H54 (cell line): Measurements from ENCODE around the gene CCR3.

ENCODE experiments used
- DNase-seq: peaks from one replicate; pipeline ENCODE4 v3.0.0; 2011; ENCODE audit warnings: low spot score, mixed read lengths; ENCODE audit not compliant: insufficient read length
- FAIRE-seq: peaks from 3 replicates; lab custom pipeline; 2011; peaks lifted over from hg19 to GRCh38; lab: Jason Lieb, UNC
- POLR2A ChIP-seq: IDR thresholded peaks from 2 replicates; pipeline ENCODE4 v1.6.1; 2011; ENCODE audit warnings: low read depth, mild to moderate bottlenecking, low read length

The CCR3 gene

GRCh38 chr3:46304739-46305138, 62.5 kb downstream of the CCR3 start:
- FAIRE-seq (no peak), DNase-seq (no peak)
- no peak for TF ChIP-seq POLR2A

GRCh38 chr3:46312991-46313390, 70.7 kb downstream of the CCR3 start:
- DNase-seq: no peak
- no peak for TF ChIP-seq POLR2A
- no peak for FAIRE-seq

GRCh38 chr3:46314517-46314916, 72.3 kb downstream of the CCR3 start:
- DNase-seq (no peak), FAIRE-seq (no peak)
- no peak for TF ChIP-seq POLR2A

GRCh38 chr3:46316206-46316605, 73.9 kb downstream of the CCR3 start:
- no peak for TF ChIP-seq POLR2A
- no peak for FAIRE-seq
- no peak for DNase-seq
